ENCODE measurements around the gene CSNK1E.
A peak's percentile ranks its signal among the peaks of the same experiment; 100 is the strongest.

The CSNK1E gene

GRCh38 chr22:38258895-38259294 lies 58.3 kb downstream of the CSNK1E start:
- peaks cover 68% of the 10 kb centered on the region for H4K20me1 ChIP-seq (ENCODE audit: insufficient read depth, low read length)

GRCh38 chr22:38257650-38258250 lies 59.5 kb downstream of the CSNK1E start:
- Histone ChIP-seq H3K4me3 (ENCODE audit: low read length) (no peak overlapping the region), H4K20me1 (ENCODE audit: insufficient read depth, low read length) (peaks cover 66% of the 10 kb centered on the region), H3K79me2 (ENCODE audit: low read length) (peaks cover 95% of the 10 kb centered on the region), H3K4me1 (ENCODE audit: low read length) (peaks cover 48% of the 10 kb centered on the region), H3K4me2 (ENCODE audit: low read length) (no peak overlapping the region), H3K27ac (ENCODE audit: low read length) (no peak overlapping the region), H3K9ac (ENCODE audit: low read length) (no peak overlapping the region), H2AFZ (ENCODE audit: low read depth, low read length) (no peak overlapping the region), H3K36me3 (replicated peaks; ENCODE audit: low read depth, low read length) (peaks cover 23% of the 10 kb centered on the region), H3K27me3 (ENCODE audit: low read depth, low read length) (no peaks in the 10 kb centered on the region), H3K9me3 (ENCODE audit: insufficient read depth, low read length) (no peaks in the 10 kb centered on the region)
- no peak for TF ChIP-seq EZH2phosphoT487 (IDR thresholded peaks at IDR 0.05; ENCODE audit: low read depth)
- no peak for TF ChIP-seq CTCF (IDR thresholded peaks at IDR 0.05; ENCODE audit: low read depth, low read length)

More at GRCh38 chr22:38258895-38259294, 58.3 kb downstream of the CSNK1E start:
- peak overlapping the region; percentile 51; the same call in 1 of the 2 replicates for H3K9ac ChIP-seq (ENCODE audit: low read length)
- H3K79me2 ChIP-seq (ENCODE audit: low read length): peaks cover 95% of the 10 kb centered on the region
- H3K36me3 ChIP-seq (replicated peaks; ENCODE audit: low read depth, low read length): peaks cover 30% of the 10 kb centered on the region
- no peaks in the 10 kb centered on the region for H3K27me3 ChIP-seq (ENCODE audit: low read depth, low read length)
- no peak overlapping the region for H2AFZ ChIP-seq (ENCODE audit: low read depth, low read length)
- peak overlapping the region; percentile 90; the same call in 1 of the 2 replicates for H3K27ac ChIP-seq (ENCODE audit: low read length)
- TF ChIP-seq EZH2phosphoT487 (IDR thresholded peaks at IDR 0.05; ENCODE audit: low read depth) (no peak), CTCF (IDR thresholded peaks at IDR 0.05; ENCODE audit: low read depth, low read length) (no peak)
- no peak overlapping the region for H3K4me3 ChIP-seq (ENCODE audit: low read length)
- peak overlapping the region; percentile 69 for H3K4me2 ChIP-seq (ENCODE audit: low read length)
- H3K4me1 ChIP-seq (ENCODE audit: low read length): peaks cover 57% of the 10 kb centered on the region
- H3K9me3 ChIP-seq (ENCODE audit: insufficient read depth, low read length): no peaks in the 10 kb centered on the region

- peaks cover 71% of the 10 kb centered on the region for H4K20me1 ChIP-seq (ENCODE audit: insufficient read depth, low read length)
- no peak overlapping the region for H3K27ac ChIP-seq (ENCODE audit: low read length)
- H3K27me3 ChIP-seq (ENCODE audit: low read depth, low read length): no peaks in the 10 kb centered on the region
- H2AFZ ChIP-seq (ENCODE audit: low read depth, low read length): no peak overlapping the region
- H3K4me1 ChIP-seq (ENCODE audit: low read length): peaks cover 42% of the 10 kb centered on the region
- peaks cover 27% of the 10 kb centered on the region for H3K36me3 ChIP-seq (replicated peaks; ENCODE audit: low read depth, low read length)
- no peak overlapping the region for H3K9ac ChIP-seq (ENCODE audit: low read length)
- TF ChIP-seq EZH2phosphoT487 (IDR thresholded peaks at IDR 0.05; ENCODE audit: low read depth) (no peak), CTCF (IDR thresholded peaks at IDR 0.05; ENCODE audit: low read depth, low read length) (no peak)
- H3K4me2 ChIP-seq (ENCODE audit: low read length): no peak overlapping the region
- H3K4me3 ChIP-seq (ENCODE audit: low read length): no peak overlapping the region
- no peaks in the 10 kb centered on the region for H3K9me3 ChIP-seq (ENCODE audit: insufficient read depth, low read length)
- H3K79me2 ChIP-seq (ENCODE audit: low read length): peaks cover 95% of the 10 kb centered on the region
Measured at GRCh38 chr22:38257181-38257580, 60.1 kb downstream of the CSNK1E start.

GRCh38 chr22:38255697-38256096 lies 61.5 kb downstream of the CSNK1E start:
- Histone ChIP-seq H3K4me2 (ENCODE audit: low read length) (no peak overlapping the region), H3K9me3 (ENCODE audit: insufficient read depth, low read length) (no peaks in the 10 kb centered on the region), H3K27ac (ENCODE audit: low read length) (no peak overlapping the region), H3K79me2 (ENCODE audit: low read length) (peaks cover 95% of the 10 kb centered on the region), H3K9ac (ENCODE audit: low read length) (no peak overlapping the region), H3K4me1 (ENCODE audit: low read length) (peaks cover 27% of the 10 kb centered on the region), H3K4me3 (ENCODE audit: low read length) (no peak overlapping the region), H3K36me3 (replicated peaks; ENCODE audit: low read depth, low read length) (peaks cover 38% of the 10 kb centered on the region), H2AFZ (ENCODE audit: low read depth, low read length) (no peak overlapping the region), H4K20me1 (ENCODE audit: insufficient read depth, low read length) (peaks cover 77% of the 10 kb centered on the region), H3K27me3 (ENCODE audit: low read depth, low read length) (no peaks in the 10 kb centered on the region)
- TF ChIP-seq CTCF (IDR thresholded peaks at IDR 0.05; ENCODE audit: low read depth, low read length) (no peak), EZH2phosphoT487 (IDR thresholded peaks at IDR 0.05; ENCODE audit: low read depth) (no peak)
